Stimulated activated CD4-positive, alpha-beta T cell treated with anti-CD3 and anti-CD28 coated beads, Interleukin-2, amount 100 ng/mL, for 4 hours (primary cell): ENCODE data around the gene IGF1.

Experiments
- DNase-seq: peaks from one replicate; pipeline ENCODE4 v3.0.0-alpha.2; 2020; ENCODE audit warnings: low read depth

The IGF1 gene

GRCh38 chr12:102480406-102480805, at the start of gene IGF1:
Gene IGF1, minus strand, starts transcription at chr12:102480563. Its CDS starts 182 bp downstream, at chr12:102480381.
- DNase-seq: no peak

- no peak for DNase-seq
These were observed 47.7 kb upstream of the IGF1 start for GRCh38 chr12:102528111-102528510.

- DNase-seq: no peak
These were observed 46.9 kb upstream of the IGF1 start for GRCh38 chr12:102527171-102527720.

- no peak for DNase-seq
These were observed 46.3 kb upstream of the IGF1 start for GRCh38 chr12:102526656-102527055.

GRCh38 chr12:102522768-102523167, 42.4 kb upstream of the IGF1 start:
- no peak for DNase-seq

GRCh38 chr12:102521662-102522277, 41.4 kb upstream of the IGF1 start:
- DNase-seq: no peak

GRCh38 chr12:102518871-102519270, 38.5 kb upstream of the IGF1 start:
- no peak for DNase-seq

- no peak for DNase-seq
These were observed 34.3 kb upstream of the IGF1 start for GRCh38 chr12:102514696-102515095.

GRCh38 chr12:102513739-102514138, 33.4 kb upstream of the IGF1 start:
- DNase-seq: no peak

- DNase-seq: no peak
These were observed 32.9 kb upstream of the IGF1 start for GRCh38 chr12:102513272-102513671.

- DNase-seq: no peak
These were observed 32.2 kb upstream of the IGF1 start for GRCh38 chr12:102512523-102512922.

- no peak for DNase-seq
These were observed 31.2 kb upstream of the IGF1 start for GRCh38 chr12:102511575-102511974.

- DNase-seq: no peak
These were observed 30.1 kb upstream of the IGF1 start for GRCh38 chr12:102510463-102510862.

- no peak for DNase-seq
These were observed 29.7 kb upstream of the IGF1 start for GRCh38 chr12:102510031-102510430.

- DNase-seq: no peak
These were observed 28.8 kb upstream of the IGF1 start for GRCh38 chr12:102509123-102509626.

GRCh38 chr12:102508052-102508451, 27.7 kb upstream of the IGF1 start:
- DNase-seq: no peak

- no peak for DNase-seq
These were observed 26.9 kb upstream of the IGF1 start for GRCh38 chr12:102507301-102507700.

GRCh38 chr12:102504871-102505270, 24.5 kb upstream of the IGF1 start:
- DNase-seq: no peak

GRCh38 chr12:102504280-102504679, 23.9 kb upstream of the IGF1 start:
- no peak for DNase-seq

- no peak for DNase-seq
These were observed 23.5 kb upstream of the IGF1 start for GRCh38 chr12:102503831-102504230.

GRCh38 chr12:102503056-102503681, 22.8 kb upstream of the IGF1 start:
- no peak for DNase-seq

GRCh38 chr12:102501773-102502172, 21.4 kb upstream of the IGF1 start:
- no peak for DNase-seq

- DNase-seq: no peak
These were observed 18.1 kb upstream of the IGF1 start for GRCh38 chr12:102498471-102498870.

- DNase-seq: no peak
These were observed 17.4 kb upstream of the IGF1 start for GRCh38 chr12:102497743-102498142.
